H9 (cell line): ENCODE data around the gene CELF3. TPM values are rescaled to one million over a fixed set of nuclear protein-coding genes. Genes with fewer than 3 reads are reported as not detected.

Experiments used
- DNase-seq: peaks from one replicate; pipeline ENCODE4 v3.0.0-alpha.2; 2017
- H2AFZ ChIP-seq: one replicate; pipeline ENCODE4 v1.6.1; 2013; ENCODE audit warnings: mild to moderate bottlenecking, low read length, control low read depth, moderate library complexity
- H2AK5ac ChIP-seq: 2 replicates; pipeline ENCODE4 v1.6.1; 2013; ENCODE audit warnings: low read length, control low read depth, mixed read lengths; ENCODE audit not compliant: insufficient read length
- H2BK120ac ChIP-seq: one replicate; pipeline ENCODE4 v1.6.1; 2013; ENCODE audit warnings: low read depth, mild to moderate bottlenecking, low read length, control low read depth, inconsistent platforms; ENCODE audit not compliant: poor library complexity, severe bottlenecking
- H2BK12ac ChIP-seq: 2 replicates; pipeline ENCODE4 v1.6.1; 2013; ENCODE audit warnings: low read length, control low read depth, mixed read lengths, low read depth; ENCODE audit not compliant: insufficient read length
- H2BK15ac ChIP-seq: 2 replicates; pipeline ENCODE4 v1.6.1; 2013; ENCODE audit warnings: low read depth, low read length, control low read depth
- H2BK20ac ChIP-seq: one replicate; pipeline ENCODE4 v1.6.1; 2013; ENCODE audit warnings: low read depth, mild to moderate bottlenecking, low read length, control low read depth, inconsistent platforms; ENCODE audit not compliant: poor library complexity, severe bottlenecking
- H2BK5ac ChIP-seq: 2 replicates; pipeline ENCODE4 v1.6.1; 2013; ENCODE audit warnings: low read length, control low read depth, mixed read lengths; ENCODE audit not compliant: insufficient read length
- H3K14ac ChIP-seq: 2 replicates; pipeline ENCODE4 v1.6.1; 2013; ENCODE audit warnings: low read length, control low read depth; ENCODE audit not compliant: insufficient read depth
- H3K18ac ChIP-seq: 2 replicates; pipeline ENCODE4 v1.6.1; 2013; ENCODE audit warnings: low read depth, mild to moderate bottlenecking, mixed read lengths, low read length, control low read depth; ENCODE audit not compliant: insufficient read length
- H3K23ac ChIP-seq: 2 replicates; pipeline ENCODE4 v1.6.1; 2013; ENCODE audit warnings: low read length, control low read depth, mixed read lengths, low read depth; ENCODE audit not compliant: insufficient read length
- H3K23me2 ChIP-seq: 2 replicates; pipeline ENCODE4 v1.6.1; 2013; ENCODE audit warnings: low read depth, mild to moderate bottlenecking, mixed read lengths, low read length, control low read depth; ENCODE audit not compliant: insufficient read length, poor library complexity, severe bottlenecking
- H3K27ac ChIP-seq: 2 replicates; pipeline ENCODE4 v1.5.1; 2013; ENCODE audit warnings: low read length, control low read depth, mixed read lengths, low read depth; ENCODE audit not compliant: insufficient read length
- H3K27me3 ChIP-seq: 2 replicates; pipeline ENCODE4 v1.6.1; 2013; ENCODE audit warnings: low read length, control low read depth, inconsistent platforms; ENCODE audit not compliant: insufficient read depth
- H3K4ac ChIP-seq: 2 replicates; pipeline ENCODE4 v1.6.1; 2013; ENCODE audit warnings: low read depth, mild to moderate bottlenecking, control low read depth, inconsistent platforms, low read length, moderate library complexity
- H3K4me1 ChIP-seq: 2 replicates; pipeline ENCODE4 v1.6.1; 2013; ENCODE audit warnings: low read length, control low read depth, inconsistent platforms; ENCODE audit not compliant: insufficient read depth
- H3K4me2 ChIP-seq: 2 replicates; pipeline ENCODE4 v1.6.1; 2013; ENCODE audit warnings: low read length, control low read depth, mixed read lengths; ENCODE audit not compliant: insufficient read length, insufficient read depth
- H3K56ac ChIP-seq: 2 replicates; pipeline ENCODE4 v1.6.1; 2013; ENCODE audit warnings: low read depth, mild to moderate bottlenecking, mixed read lengths, low read length, control low read depth; ENCODE audit not compliant: insufficient read length
- H3K79me1 ChIP-seq: 2 replicates; pipeline ENCODE4 v1.6.1; 2013; ENCODE audit warnings: low read depth, mild to moderate bottlenecking, moderate library complexity, low read length, control low read depth, inconsistent platforms; ENCODE audit not compliant: insufficient read depth, poor library complexity, severe bottlenecking
- H3K79me2 ChIP-seq: 2 replicates; pipeline ENCODE4 v1.6.1; 2013; ENCODE audit warnings: low read length, control low read depth, inconsistent platforms; ENCODE audit not compliant: insufficient read depth
- H3K9ac ChIP-seq: 2 replicates; pipeline ENCODE4 v1.6.1; 2013; ENCODE audit warnings: low read length, control low read depth, mixed read lengths; ENCODE audit not compliant: insufficient read length; ENCODE audit errors: extremely low read depth
- H3K9me3 ChIP-seq: one replicate; pipeline ENCODE4 v1.6.1; 2013; ENCODE audit warnings: low read depth, low read length, inconsistent platforms; ENCODE audit not compliant: control insufficient read depth
- H3T11ph ChIP-seq: one replicate; pipeline ENCODE4 v1.6.1; 2013; ENCODE audit warnings: mild to moderate bottlenecking, low read length, control low read depth, inconsistent platforms
- H4K20me1 ChIP-seq: one replicate; pipeline ENCODE4 v1.6.1; 2013; ENCODE audit not compliant: control insufficient read depth, insufficient read length, insufficient read depth
- H4K5ac ChIP-seq: 2 replicates; pipeline ENCODE4 v1.6.1; 2013; ENCODE audit warnings: low read depth, mild to moderate bottlenecking, mixed read lengths, low read length, control low read depth; ENCODE audit not compliant: insufficient read length
- H4K8ac ChIP-seq: replicated peaks from 2 replicates; pipeline ENCODE4 v1.6.1; 2013; ENCODE audit warnings: low read length, control low read depth, mixed read lengths, low read depth; ENCODE audit not compliant: insufficient read length
- H4K91ac ChIP-seq: 2 replicates; pipeline ENCODE4 v1.6.1; 2013; ENCODE audit warnings: low read depth, mild to moderate bottlenecking, moderate library complexity, mixed read lengths, low read length, control low read depth; ENCODE audit not compliant: insufficient read length
- H3K27ac Mint-ChIP-seq, 3 experiments: 2 replicates in 2 of 3; 3 replicates in 1 of 3; pipeline ENCODE4 v1.8.0; 2020 to 2021; ENCODE audit warnings: mixed read lengths in 3 of 3, mild to moderate bottlenecking in 1 of 3, moderate library complexity in 1 of 3
- H3K27me3 Mint-ChIP-seq: 2 replicates; pipeline ENCODE4 v1.8.0; 2021; ENCODE audit warnings: low read depth, mild to moderate bottlenecking, moderate library complexity, mixed read lengths
- H3K36me3 Mint-ChIP-seq, 3 experiments: 2 replicates in 2 of 3; 3 replicates in 1 of 3; pipeline ENCODE4 v1.8.0; 2020 to 2021; ENCODE audit warnings: low read depth in 3 of 3, mixed read lengths in 3 of 3; ENCODE audit not compliant: insufficient read depth in 1 of 3
- H3K4me1 Mint-ChIP-seq, 2 experiments: 2 replicates each; pipeline ENCODE4 v1.8.0; 2020; ENCODE audit warnings: mixed read lengths in 2 of 2
- H3K4me3 Mint-ChIP-seq, 2 experiments: 2 replicates in 1 of 2; 3 replicates in 1 of 2; pipeline ENCODE4 v1.8.0; 2020 to 2021; ENCODE audit warnings: mild to moderate bottlenecking in 2 of 2, mixed read lengths in 2 of 2, moderate library complexity in 1 of 2
- H3K9me3 Mint-ChIP-seq, 2 experiments: 2 replicates in 1 of 2; 3 replicates in 1 of 2; pipeline ENCODE4 v1.8.0; 2020; ENCODE audit warnings: mild to moderate bottlenecking in 2 of 2, mixed read lengths in 2 of 2, moderate library complexity in 1 of 2
- CTCF ChIP-seq: fragments of 200-600 bp; sonication (generic); conservative IDR thresholded peaks from 3 replicates; pipeline ENCODE4 v1.8.0; 2021; ENCODE audit warnings: antibody characterized with exemption, mild to moderate bottlenecking
- WGBS: extraction: QIAGEN DNeasy Blood & Tissue Kit; methylation state at CpG from one replicate; pipeline ENCODE4 v1.1.7; 2013; ENCODE audit warnings: missing lambda C conversion rate, low lambda C conversion rate, mixed read lengths; ENCODE audit not compliant: insufficient read length; ENCODE audit errors: extremely low coverage; 5-methylcytosine and 5-hydroxymethylcytosine counted together
- total RNA-seq: library from RNA; stranded (reverse); gene quantifications from 2 replicates; pipeline ENCODE4 v1.2.1, GENCODE V29; 2021

CELF3 gene
- total RNA-seq, 1 experiment from 2014 or later = 0.90 TPM

DNA sequence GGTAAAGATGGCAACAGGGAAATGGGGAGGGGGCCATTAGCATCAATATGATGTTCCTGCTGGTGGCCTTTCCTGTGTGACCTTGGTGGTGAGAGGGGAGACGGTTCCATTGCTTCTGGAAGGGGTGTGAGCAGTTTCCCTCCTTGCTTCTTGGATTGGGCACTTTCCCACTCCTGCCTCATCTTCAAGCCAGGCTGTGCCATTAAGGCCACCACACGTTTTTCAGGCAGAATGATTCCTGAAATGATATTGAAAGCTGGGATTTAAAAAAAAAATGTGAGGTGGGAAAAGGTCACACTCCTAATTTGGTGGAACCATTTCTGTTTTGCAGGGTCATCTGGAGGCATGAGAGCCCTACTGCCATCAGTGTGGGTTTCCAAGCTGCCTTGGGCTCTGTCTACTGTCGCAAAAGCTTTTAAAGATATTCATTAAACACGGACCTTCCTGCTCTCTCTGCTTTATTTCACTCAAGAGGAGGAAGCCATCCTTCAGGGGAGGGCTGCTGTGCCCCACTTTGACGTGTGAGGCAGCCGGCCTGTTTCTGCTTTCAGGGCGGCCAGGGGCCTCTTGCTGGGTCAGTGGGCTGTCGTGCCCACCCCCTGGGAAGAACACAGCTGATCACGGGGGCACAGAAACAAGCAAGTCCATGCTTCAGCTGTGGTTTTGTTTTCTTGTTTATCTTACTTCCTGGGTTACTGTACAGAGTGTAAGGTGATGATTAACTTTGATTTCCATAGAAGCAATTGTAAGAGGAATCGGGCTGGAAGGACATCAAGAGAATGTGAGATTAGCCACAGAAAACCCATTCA, 12.8 kb upstream of the CELF3 start:
- no peaks in the 10 kb centered on the region for H3K36me3 Mint-ChIP-seq
- no peak overlapping the region for H2BK120ac ChIP-seq
- no peak overlapping the region for H3K56ac ChIP-seq
- no peaks in the 10 kb centered on the region for H3K79me1 ChIP-seq
- H4K20me1 ChIP-seq = no peaks in the 10 kb centered on the region
- no peak overlapping the region for H3K27ac Mint-ChIP-seq
- H3K27me3 ChIP-seq = no peaks in the 10 kb centered on the region; the same call in 1 of the 2 replicates
- WGBS = no CpG with 5 or more reads among the region's 10 CpGs
- H3K9me3 Mint-ChIP-seq = no peaks in the 10 kb centered on the region
- H3K4me2 ChIP-seq = no peak overlapping the region
- H3K14ac ChIP-seq = no peak overlapping the region; the same call in 1 of the 2 replicates
- H3K27me3 Mint-ChIP-seq = peaks cover 25% of the 10 kb centered on the region
- peaks cover 5% of the 10 kb centered on the region; the same call in 1 of the 2 replicates for H3K4me1 ChIP-seq
- no peak overlapping the region for H2BK5ac ChIP-seq
- no peak overlapping the region for H4K91ac ChIP-seq
- peaks cover 3% of the 10 kb centered on the region for H3K23me2 ChIP-seq
- no peak overlapping the region for H4K5ac ChIP-seq
- H2AFZ ChIP-seq = no peak overlapping the region
- no peak overlapping the region for H3T11ph ChIP-seq
- no peak for TF ChIP-seq CTCF
- no peak overlapping the region for H3K23ac ChIP-seq
- H3K4ac ChIP-seq = no peak overlapping the region
- no peak for DNase-seq
- no peak overlapping the region for H3K27ac ChIP-seq
- H3K9ac ChIP-seq = no peak overlapping the region
- H4K8ac ChIP-seq = no peak overlapping the region
- H3K18ac ChIP-seq = peak overlapping the region; percentile 58
- H2BK20ac ChIP-seq = no peak overlapping the region
- H3K4me3 Mint-ChIP-seq = peak overlapping the region in 1 of 2 experiments; percentile 6; a peak in 2 of 5 replicates
- H3K4me1 Mint-ChIP-seq = peaks cover 27 to 32% of the 10 kb centered on the region in 2 experiments
- no peaks in the 10 kb centered on the region for H3K9me3 ChIP-seq
- H3K79me2 ChIP-seq = no peaks in the 10 kb centered on the region
- H2BK12ac ChIP-seq = no peak overlapping the region
- no peak overlapping the region for H2AK5ac ChIP-seq
- H2BK15ac ChIP-seq = no peak overlapping the region
